HEK293T (cell line): ENCODE data around the gene MRPL30.

Source experiments
- HDGF ChIP-seq: fragments of 450-650 bp; IDR thresholded peaks from 2 replicates; pipeline ENCODE4 v1.6.1; 2017; ENCODE audit warnings: antibody characterized with exemption, borderline replicate concordance
- TARDBP ChIP-seq: fragments of 450-650 bp; IDR thresholded peaks from 2 replicates; pipeline ENCODE4 v1.6.1; 2016
- TF ChIP-seq, protein P1 (sequence below): fragments of 450-650 bp; IDR thresholded peaks from 2 replicates; pipeline ENCODE4 v1.6.1; 2016

- TF ChIP-seq TARDBP (no peak), HDGF (no peak)
- TF ChIP-seq, protein P1, sequence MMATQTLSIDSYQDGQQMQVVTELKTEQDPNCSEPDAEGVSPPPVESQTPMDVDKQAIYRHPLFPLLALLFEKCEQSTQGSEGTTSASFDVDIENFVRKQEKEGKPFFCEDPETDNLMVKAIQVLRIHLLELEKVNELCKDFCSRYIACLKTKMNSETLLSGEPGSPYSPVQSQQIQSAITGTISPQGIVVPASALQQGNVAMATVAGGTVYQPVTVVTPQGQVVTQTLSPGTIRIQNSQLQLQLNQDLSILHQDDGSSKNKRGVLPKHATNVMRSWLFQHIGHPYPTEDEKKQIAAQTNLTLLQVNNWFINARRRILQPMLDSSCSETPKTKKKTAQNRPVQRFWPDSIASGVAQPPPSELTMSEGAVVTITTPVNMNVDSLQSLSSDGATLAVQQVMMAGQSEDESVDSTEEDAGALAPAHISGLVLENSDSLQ: no peak
These were observed 19.3 kb downstream of the MRPL30 start for GRCh38 chr2:99200076-99200800.
